Endothelial cell of umbilical vein (primary cell): Measurements from ENCODE around the gene SOCS3.

ENCODE experiments used
- CTCF ChIP-seq, 2 donors: IDR thresholded peaks; 1 replicate in 1 of 2; 2 replicates in 1 of 2; pipeline ENCODE4 v1.5.1; 2011; ENCODE audit warnings: low read length in 2 of 2, mild to moderate bottlenecking in 2 of 2, moderate library complexity in 2 of 2, control low read depth in 1 of 2, inconsistent platforms in 1 of 2, low read depth in 1 of 2; ENCODE audit not compliant: insufficient read depth in 1 of 2; ENCODE audit errors: extremely low read depth in 1 of 2
- FOS ChIP-seq: IDR thresholded peaks from 2 replicates; pipeline ENCODE4 v1.6.1; 2011; ENCODE audit warnings: mild to moderate bottlenecking, low read length, moderate library complexity, borderline replicate concordance; ENCODE audit not compliant: insufficient read depth
- GATA2 ChIP-seq: IDR thresholded peaks from 2 replicates; pipeline ENCODE4 v1.7.0; 2011; ENCODE audit warnings: low read depth, mild to moderate bottlenecking, moderate library complexity, mixed read lengths, low read length; ENCODE audit not compliant: insufficient read length, insufficient read depth
- POLR2A ChIP-seq: IDR thresholded peaks from 2 replicates; pipeline ENCODE4 v1.6.1; 2012; ENCODE audit warnings: low read depth, mild to moderate bottlenecking, control low read depth, low read length

GRCh38 chr17:78346605-78347250 lies 13.1 kb downstream of the SOCS3 start:
- TF ChIP-seq POLR2A (no peak), CTCF (IDR thresholded peaks at IDR 0.05; ENCODE audit: extremely low read depth in 1 of 2, insufficient read depth in 1 of 2, low read depth in 1 of 2, low read length in 2 of 2) (no peak), FOS (no peak), GATA2 (no peak)
